Endothelial cell of umbilical vein (primary cell): ENCODE results near the gene DAB2IP. TPM values are rescaled to one million over a fixed set of nuclear protein-coding genes. Genes with fewer than 3 reads are reported as not detected.

ENCODE experiments used
- BruUV-seq: library from RNA; stranded (reverse); fragments of 400-500 nt; replicated peaks from 2 replicates; lab custom pipeline; 2021; lab: Mats Ljungman, UMichigan
- CTCF ChIA-PET: fragments of 300-600, 350-600 bp; sonication (Branson Sonifier 250); formaldehyde crosslinking; loops from one replicate; lab custom pipeline; 2021; ENCODE audit warnings: antibody characterized with exemption, inconsistent platforms; lab: Charles Lee
- POLR2A ChIA-PET: fragments of 300-600, 350-600 bp; sonication (Branson Sonifier 250); formaldehyde crosslinking; loops from one replicate; lab custom pipeline; 2021; ENCODE audit warnings: antibody characterized with exemption, inconsistent platforms; lab: Charles Lee
- DNase-seq: peaks from one replicate; pipeline ENCODE4 v3.0.0-alpha.2; 2011; ENCODE audit warnings: low read depth, low spot score
- FAIRE-seq: peaks from 2 replicates; lab custom pipeline; 2011; peaks lifted over from hg19 to GRCh38; lab: Jason Lieb, UNC
- H2AFZ ChIP-seq: 2 replicates; pipeline ENCODE4 v1.6.0; 2012; ENCODE audit warnings: low read depth, low read length, control low read depth, inconsistent platforms
- H3K27ac ChIP-seq: 2 replicates; pipeline ENCODE4 v1.5.1; 2011; ENCODE audit warnings: low read depth, mild to moderate bottlenecking, control low read depth, low read length, moderate library complexity; ENCODE audit not compliant: insufficient read depth
- H3K27me3 ChIP-seq, 2 experiments: 2 replicates each; pipeline versions ENCODE4 v1.6.0 to v1.6.1; 2011; ENCODE audit warnings: low read length in 2 of 2, mixed read lengths in 1 of 2; ENCODE audit not compliant: control insufficient read depth in 2 of 2, insufficient read depth in 2 of 2
- H3K36me3 ChIP-seq, 2 experiments: 2 replicates in 1 of 2; 3 replicates in 1 of 2; pipeline ENCODE4 v1.5.1; 2011; ENCODE audit warnings: low read length in 2 of 2, mild to moderate bottlenecking in 1 of 2, moderate library complexity in 1 of 2; ENCODE audit not compliant: control insufficient read depth in 2 of 2, insufficient read depth in 2 of 2; ENCODE audit errors: extremely low read depth in 1 of 2
- H3K4me1 ChIP-seq: 3 replicates; pipeline ENCODE4 v1.5.1; 2011; ENCODE audit warnings: mild to moderate bottlenecking, low read length; ENCODE audit not compliant: control insufficient read depth, insufficient read depth; ENCODE audit errors: extremely low read depth
- H3K4me2 ChIP-seq: 2 replicates; pipeline ENCODE4 v1.6.1; 2011; ENCODE audit warnings: low read length, control low read depth, mixed read lengths; ENCODE audit not compliant: insufficient read depth
- H3K4me3 ChIP-seq, 3 experiments: fragments of 200-600 bp in 1 of 3; sonication (generic), shearing (Covaris generic) in 1 of 3; replicated peaks in 1 of 3; 2 replicates each; pipeline ENCODE4 v1.5.1; 2011 to 2016; ENCODE audit warnings: control low read depth in 3 of 3, low read length in 3 of 3, mild to moderate bottlenecking in 2 of 3, inconsistent platforms in 1 of 3, low read depth in 1 of 3, moderate library complexity in 1 of 3; ENCODE audit not compliant: insufficient read depth in 1 of 3
- H3K79me2 ChIP-seq: 2 replicates; pipeline ENCODE4 v1.6.0; 2012; ENCODE audit warnings: low read length, inconsistent platforms; ENCODE audit not compliant: control insufficient read depth, insufficient read depth
- H3K9ac ChIP-seq: replicated peaks from 2 replicates; pipeline ENCODE3; 2011; ENCODE audit warnings: low read length, control low read depth; ENCODE audit not compliant: insufficient read depth; ENCODE audit errors: extremely low read depth
- H3K9me1 ChIP-seq: replicated peaks from 3 replicates; pipeline ENCODE4 v1.6.0; 2011; ENCODE audit warnings: mild to moderate bottlenecking, low read length; ENCODE audit not compliant: control insufficient read depth, insufficient read depth; ENCODE audit errors: extremely low read depth
- H3K9me3 ChIP-seq: replicated peaks from 2 replicates; pipeline ENCODE4 v1.5.1; 2012; ENCODE audit warnings: low read length, inconsistent platforms; ENCODE audit not compliant: control insufficient read depth, insufficient read depth
- H4K20me1 ChIP-seq: replicated peaks from 2 replicates; pipeline ENCODE3; 2011; ENCODE audit warnings: mild to moderate bottlenecking, low read length; ENCODE audit not compliant: control insufficient read depth, insufficient read depth; ENCODE audit errors: extremely low read depth
- JUN ChIP-seq: IDR thresholded peaks from 2 replicates; pipeline ENCODE4 v1.6.1; 2011; ENCODE audit warnings: borderline replicate concordance, low read depth; ENCODE audit not compliant: insufficient read length, insufficient read depth
- MYC ChIP-seq: IDR thresholded peaks from one replicate; pipeline ENCODE4 v1.6.1; 2011; ENCODE audit warnings: mild to moderate bottlenecking, low read depth, low read length
- dilution Hi-C: fragments of 300-500 bp; cut with MboI; formaldehyde crosslinking; loops from one replicate; pipeline ENCODE4 v1.15.0; 2019; ENCODE audit warnings: low sequenced_read_pairs; ENCODE audit not compliant: extremely low pct_ligation_motif_present
- intact Hi-C: fragments of 100-400 bp; cut with micrococcal nuclease; formaldehyde crosslinking; loops from one replicate; pipeline ENCODE4 v1.10.0; 2022
- polyA plus RNA-seq, 4 experiments: library from polyadenylated mRNA; depleted of rRNA in 3 of 4; stranded (reverse) in 3 of 4; unstranded in 1 of 4; fragments of >200 nt; gene quantifications; 2 replicates each; pipeline versions ENCODE4 v1.2.1 to v1.2.3, GENCODE V29; 2011 to 2012; ENCODE audit warnings: missing spikeins in 1 of 4
- total RNA-seq: library from RNA; stranded (reverse); gene quantifications from 2 replicates; pipeline ENCODE4 v1.2.3, GENCODE V29; 2021

DAB2IP gene
- total and polyA plus RNA-seq, 2 donors (not counting 3 experiments of a cell fraction or from before 2014, with no cell fraction given) = 29.2 to 53.6 TPM

DNA sequence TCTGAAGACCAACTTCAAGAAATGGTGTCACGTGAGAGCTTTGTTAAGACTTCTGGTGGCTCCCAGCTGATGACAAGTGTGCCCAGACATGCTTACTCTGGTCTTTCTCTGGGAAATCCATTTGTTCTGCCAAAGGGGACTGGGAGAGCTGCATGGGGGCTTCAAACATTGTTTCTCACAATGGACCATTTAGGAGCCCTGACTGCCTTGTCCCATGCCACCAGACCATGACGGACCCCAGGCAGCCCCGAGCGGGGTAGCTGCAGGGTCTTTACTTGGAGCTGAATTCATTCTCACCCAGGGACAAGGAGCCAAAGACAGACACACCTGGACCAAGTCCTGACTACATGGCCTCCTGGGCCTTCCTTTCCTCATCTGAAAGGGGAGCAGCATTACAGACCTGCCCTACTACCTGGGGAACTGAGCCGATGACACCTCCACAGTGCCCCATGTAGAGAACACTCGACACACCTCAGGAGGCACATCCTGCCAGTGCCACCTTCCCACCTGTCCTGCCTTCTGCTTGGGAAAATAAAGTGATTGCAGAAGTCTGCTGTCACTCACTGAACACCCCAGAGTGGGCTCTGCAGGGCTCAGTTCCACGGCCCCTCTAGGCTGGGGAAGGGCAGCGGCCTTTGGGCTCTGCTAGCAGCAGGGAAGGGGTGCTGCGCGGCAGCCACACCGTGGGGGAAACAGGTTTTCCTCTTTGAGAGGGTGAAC, 169.0 kb downstream of the DAB2IP start:
- Histone ChIP-seq H3K9me3 (no peaks in the 10 kb centered on the region), H3K9ac (no peak overlapping the region), H2AFZ (no peak overlapping the region), H3K4me3 (no peak overlapping the region), H3K27ac (no peak overlapping the region), H4K20me1 (no peaks in the 10 kb centered on the region), H3K79me2 (no peaks in the 10 kb centered on the region), H3K27me3 (no peaks in the 10 kb centered on the region), H3K4me2 (no peak overlapping the region), H3K4me1 (no peaks in the 10 kb centered on the region), H3K36me3 (no peaks in the 10 kb centered on the region), H3K9me1 (no peaks in the 10 kb centered on the region)
- dilution Hi-C loops = no loop called here
- DNase-seq = no peak
- TF ChIP-seq JUN = no peak
- ChIA-PET POLR2A (no interaction called here), CTCF (interaction anchor here (1.1 kb wide), 1 partner anchor 10 kb away, joined by 3 read pairs; no protein-coding TSS in a partner anchor)
- intact Hi-C loops = no loop called here
- BruUV-seq = no TSS peak
- no peak for FAIRE-seq

GRCh38 chr9:121821326-121821725, 169.9 kb downstream of the DAB2IP start:
- H2AFZ ChIP-seq = no peak overlapping the region
- dilution Hi-C loops (no loop called here), intact Hi-C loops (no loop called here)
- no peak overlapping the region for H3K27ac ChIP-seq
- TF ChIP-seq MYC = no peak
- no peak overlapping the region for H3K9ac ChIP-seq
- ChIA-PET CTCF (interaction anchor here (1.1 kb wide), 1 partner anchor 9 kb away, joined by 3 read pairs; no protein-coding TSS in a partner anchor), POLR2A (no interaction called here)
- no peaks in the 10 kb centered on the region for H3K4me1 ChIP-seq
- no peaks in the 10 kb centered on the region for H3K9me3 ChIP-seq
- FAIRE-seq (no peak), DNase-seq (no peak)
- H3K79me2 ChIP-seq = no peaks in the 10 kb centered on the region
- H3K36me3 ChIP-seq = no peaks in the 10 kb centered on the region
- no peak overlapping the region for H3K4me3 ChIP-seq
- no peaks in the 10 kb centered on the region for H3K27me3 ChIP-seq
- H3K4me2 ChIP-seq = no peak overlapping the region
- no peaks in the 10 kb centered on the region for H4K20me1 ChIP-seq
- no TSS peak for BruUV-seq
- H3K9me1 ChIP-seq = no peaks in the 10 kb centered on the region
